HepG2 (cell line): ENCODE results near the gene CUEDC2. TPM values are rescaled to one million over a fixed set of nuclear protein-coding genes. Genes with fewer than 3 reads are reported as not detected.
A peak's percentile ranks its signal among the peaks of the same experiment; 100 is the strongest.

Source experiments
- CBX1 ChIP-seq: IDR thresholded peaks from one replicate; pipeline ENCODE4 v1.6.1; 2016; ENCODE audit warnings: antibody characterized with exemption, low read depth
- E2F2 ChIP-seq: sonication (generic); formaldehyde crosslinking; IDR thresholded peaks from 2 replicates; pipeline ENCODE4 v1.4.0; 2020; ENCODE audit warnings: missing genetic modification reagents, borderline replicate concordance
- EHMT2 ChIP-seq: fragments of 200-600 bp; sonication (generic); IDR thresholded peaks from 2 replicates; pipeline ENCODE4 v1.7.0; 2017; ENCODE audit warnings: antibody characterized with exemption, low read depth, low read length, borderline replicate concordance
- EZH2 ChIP-seq: conservative IDR thresholded peaks from 2 replicates; pipeline ENCODE4 v1.6.1; 2012; ENCODE audit warnings: mild to moderate bottlenecking, low read depth, low read length, moderate library complexity
- GPBP1L1 ChIP-seq: sonication (generic); formaldehyde crosslinking; IDR thresholded peaks from 2 replicates; pipeline ENCODE4 v1.5.0; 2020; ENCODE audit warnings: mild to moderate bottlenecking, missing genetic modification reagents
- HNRNPL ChIP-seq: fragments of 200-400 bp; formaldehyde crosslinking; IDR thresholded peaks from 2 replicates; pipeline ENCODE4 v1.6.1; 2017; ENCODE audit warnings: mild to moderate bottlenecking, low read depth, low read length
- MXI1 ChIP-seq: IDR thresholded peaks from 3 replicates; pipeline ENCODE4 v1.6.1; 2012; ENCODE audit warnings: low read depth, low read length, inconsistent platforms, borderline replicate concordance
- NFATC3 ChIP-seq: sonication (generic); formaldehyde crosslinking; IDR thresholded peaks from 2 replicates; pipeline ENCODE4 v1.5.1; 2020; ENCODE audit warnings: mild to moderate bottlenecking, missing genetic modification reagents
- NFKBIZ ChIP-seq: IDR thresholded peaks from 2 replicates; pipeline ENCODE4 v1.6.1; 2018; ENCODE audit warnings: missing genetic modification reagents, missing compliant biosample characterization
- SKIL ChIP-seq: sonication (generic); formaldehyde crosslinking; IDR thresholded peaks from 2 replicates; pipeline ENCODE4 v1.8.0; 2022; ENCODE audit warnings: missing genetic modification reagents, mild to moderate bottlenecking, moderate library complexity, borderline replicate concordance
- ZBTB2 ChIP-seq: sonication (generic); formaldehyde crosslinking; IDR thresholded peaks from 2 replicates; pipeline ENCODE4 v1.8.0; 2022; ENCODE audit warnings: low read depth, missing genetic modification reagents
- ZKSCAN5 ChIP-seq: sonication (generic); formaldehyde crosslinking; IDR thresholded peaks from 2 replicates; pipeline ENCODE4 v1.5.1; 2020; ENCODE audit warnings: mild to moderate bottlenecking, missing genetic modification reagents
- ZMYM2 ChIP-seq: sonication (generic); formaldehyde crosslinking; IDR thresholded peaks from 2 replicates; pipeline ENCODE4 v1.8.0; 2022; ENCODE audit warnings: mild to moderate bottlenecking, missing genetic modification reagents
- ZNF143 ChIP-seq: sonication (generic); formaldehyde crosslinking; IDR thresholded peaks from 2 replicates; pipeline ENCODE4 v1.4.0; 2020; ENCODE audit warnings: missing genetic modification reagents
- ZNF317 ChIP-seq: sonication (generic); formaldehyde crosslinking; IDR thresholded peaks from 2 replicates; pipeline ENCODE4 v1.5.0; 2020; ENCODE audit warnings: mild to moderate bottlenecking, missing genetic modification reagents
- ZNF383 ChIP-seq: sonication (generic); formaldehyde crosslinking; IDR thresholded peaks from 2 replicates; pipeline ENCODE4 v1.4.0; 2020; ENCODE audit warnings: missing genetic modification reagents, mild to moderate bottlenecking, borderline replicate concordance
- ZNF513 ChIP-seq: sonication (generic); formaldehyde crosslinking; conservative IDR thresholded peaks from 2 replicates; pipeline ENCODE4 v1.5.0; 2020; ENCODE audit warnings: missing genetic modification reagents
- ZNF556 ChIP-seq: sonication (generic); formaldehyde crosslinking; IDR thresholded peaks from 2 replicates; pipeline ENCODE4 v1.4.0; 2020; ENCODE audit warnings: mild to moderate bottlenecking, missing genetic modification reagents, borderline replicate concordance
- ZNF605 ChIP-seq: sonication (generic); formaldehyde crosslinking; IDR thresholded peaks from 2 replicates; pipeline ENCODE4 v1.8.0; 2022; ENCODE audit warnings: mild to moderate bottlenecking, missing genetic modification reagents
- ZNF816 ChIP-seq: sonication (generic); formaldehyde crosslinking; IDR thresholded peaks from 2 replicates; pipeline ENCODE4 v1.8.0; 2022; ENCODE audit warnings: missing genetic modification reagents, mild to moderate bottlenecking, borderline replicate concordance
- ZSCAN12 ChIP-seq: sonication (generic); formaldehyde crosslinking; IDR thresholded peaks from 2 replicates; pipeline ENCODE4 v1.9.0; 2021; ENCODE audit warnings: mild to moderate bottlenecking, missing genetic modification reagents
- ZZZ3 ChIP-seq: sonication (generic); formaldehyde crosslinking; IDR thresholded peaks from 2 replicates; pipeline ENCODE4 v1.4.0; 2020; ENCODE audit warnings: missing genetic modification reagents, mild to moderate bottlenecking, borderline replicate concordance
- polyA plus RNA-seq, 8 experiments: library from polyadenylated mRNA; depleted of rRNA in 3 of 8; stranded (reverse) in 7 of 8; unstranded in 1 of 8; fragments of >200 nt; fragmentation: Illumina TruSeq in 4 of 8; extraction: Trizol in 4 of 8; gene quantifications; 2 replicates each; pipeline versions ENCODE4 v1.2.1 to v1.2.3, GENCODE V29; 2011 to 2016; ENCODE audit warnings: low read depth in 4 of 8, missing spikeins in 1 of 8, mixed read lengths in 1 of 8; ENCODE audit not compliant: insufficient read depth in 1 of 8
- total RNA-seq, 5 experiments: library from RNA; depleted of rRNA; stranded (reverse); fragments of >200 nt; fragmentation: Illumina TruSeq; extraction: Trizol; gene quantifications; 2 replicates each; pipeline ENCODE4 v1.2.3, GENCODE V29; 2016; ENCODE audit warnings: low read depth in 1 of 5

CUEDC2 gene
- total and polyA plus RNA-seq, 2 of the 13 experiments (the other 11 are each of a cell fraction or from before 2014, with no cell fraction given) = 13.1 to 18.4 TPM

GRCh38 chr10:102394079-102394800 is 38.1 kb downstream of the CUEDC2 start (continued):
- no peak for TF ChIP-seq SKIL (CRISPR knock-in tag)
- no peak; the same call in 1 of the 2 replicates for TF ChIP-seq ZZZ3
- TF ChIP-seq ZSCAN12 = no peak
- 0 out of 2 replicates have a peak, but pooled peaks have one; percentile 32 for TF ChIP-seq E2F2 (CRISPR knock-in tag)
- TF ChIP-seq NFATC3 (CRISPR knock-in tag) = no peak
- TF ChIP-seq ZBTB2 = no peak
- 0 out of 2 replicates have a peak, but pooled peaks have one; percentile 49 for TF ChIP-seq ZMYM2 (CRISPR knock-in tag)
- TF ChIP-seq ZNF317 = peak; percentile 61
- peak; percentile 66; the same call in 1 of the 2 replicates for TF ChIP-seq NFKBIZ
- TF ChIP-seq ZNF513 (CRISPR knock-in tag) = no peak
- no peak for TF ChIP-seq ZKSCAN5 (CRISPR knock-in tag)
- TF ChIP-seq ZNF556 (CRISPR knock-in tag) = 0 out of 2 replicates have a peak, but pooled peaks have one; percentile 22
- TF ChIP-seq EZH2 = no peak
- no peak for TF ChIP-seq GPBP1L1 (CRISPR knock-in tag)
- TF ChIP-seq ZNF816 = no peak; the same call in 1 of the 2 replicates
- no peak for TF ChIP-seq EHMT2
- TF ChIP-seq ZNF143 (CRISPR knock-in tag) = peak; percentile 49
- no peak for TF ChIP-seq CBX1
- no peak for TF ChIP-seq HNRNPL
- peak; percentile 26; the same call in 1 of the 3 replicates for TF ChIP-seq MXI1
- peak; percentile 37; the same call in 1 of the 2 replicates for TF ChIP-seq ZNF605 (CRISPR knock-in tag)
- TF ChIP-seq ZNF383 = 0 out of 2 replicates have a peak, but pooled peaks have one; percentile 12
